Urinary bladder (tissue), 4 donors: ENCODE results near the gene ICA1. TPM values are rescaled to one million over a fixed set of nuclear protein-coding genes. Genes with fewer than 3 reads are reported as not detected.
"Not testable (repeated sequence)": the region's sequence is repeated elsewhere in the genome, so short reads cannot be mapped to it uniquely, and the experiment has no call there.

ENCODE experiments used
- DNase-seq: peaks from one replicate; pipeline ENCODE4 v3.0.0-alpha.2; 2015; ENCODE audit errors: extremely low spot score
- H3K27ac ChIP-seq: one replicate; pipeline ENCODE4 v1.5.1; 2013; ENCODE audit warnings: low read depth, mild to moderate bottlenecking, moderate library complexity
- H3K36me3 ChIP-seq: one replicate; pipeline ENCODE4 v1.6.1; 2013; ENCODE audit warnings: mild to moderate bottlenecking, moderate library complexity; ENCODE audit not compliant: insufficient read depth
- H3K4me1 ChIP-seq: one replicate; pipeline ENCODE4 v1.6.1; 2013; ENCODE audit warnings: mild to moderate bottlenecking, moderate library complexity; ENCODE audit not compliant: insufficient read depth
- H3K4me3 ChIP-seq: one replicate; pipeline ENCODE4 v1.5.1; 2013; ENCODE audit warnings: low read depth, low read length
- WGBS: extraction: QIAGEN DNeasy Blood & Tissue Kit; methylation state at CpG from one replicate; pipeline ENCODE4 v1.1.7; 2013; 5-methylcytosine and 5-hydroxymethylcytosine counted together
- polyA plus RNA-seq: library from polyadenylated mRNA; stranded (reverse); fragments of 200-250 nt; gene quantifications from one replicate; pipeline ENCODE4 v1.2.3, GENCODE V29; 2013
- total RNA-seq: library from RNA; depleted of rRNA; stranded (reverse); fragments of >200 nt; gene quantifications from one replicate; pipeline ENCODE4 v1.2.3, GENCODE V29; 2014
- donor health status: healthy with polysubstance abuse.
- donor health status: healthy.

ICA1 gene
- total and polyA plus RNA-seq, 2 donors = 8.3 to 32.8 TPM

DNA sequence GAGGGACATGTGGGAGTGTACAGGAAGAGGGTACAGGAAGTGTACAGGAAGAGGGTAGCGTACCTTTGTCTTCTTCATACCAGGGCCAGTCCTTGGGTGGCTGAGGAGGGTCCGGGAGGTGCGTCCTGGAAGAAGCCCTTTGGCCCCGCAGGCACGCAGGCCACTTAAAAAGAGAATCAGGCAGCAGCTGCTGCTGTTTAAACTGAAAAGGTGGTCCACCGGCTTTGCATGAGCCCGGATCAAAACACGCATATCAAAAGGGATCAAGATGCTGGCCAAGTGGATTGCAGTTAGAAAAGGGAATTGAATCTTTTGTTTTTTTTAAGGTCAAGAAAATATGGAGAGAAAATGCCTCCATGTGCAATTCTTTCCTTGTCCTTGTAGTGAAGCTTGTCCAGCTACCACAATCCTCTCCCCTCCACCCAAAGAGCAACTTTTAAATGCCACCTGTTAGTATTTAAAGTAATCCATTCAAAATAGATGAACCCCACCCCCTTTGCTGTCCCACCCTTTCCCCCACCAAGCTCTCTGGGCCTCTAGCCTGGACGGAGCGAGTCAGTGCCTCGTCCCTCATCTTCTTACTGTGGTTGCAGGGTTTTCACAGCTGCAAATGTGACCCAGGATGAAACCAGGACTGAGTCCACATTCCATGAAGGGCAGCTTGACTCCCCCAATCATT is 150.5 kb downstream of the ICA1 start:
- no peak for DNase-seq
- Histone ChIP-seq H3K36me3 (no peaks in the 10 kb centered on the region), H3K27ac (no peak overlapping the region), H3K4me1 (no peaks in the 10 kb centered on the region), H3K4me3 (no peak overlapping the region)
- 67% methylated on average over 11 of the region's 11 CpGs for WGBS

DNA sequence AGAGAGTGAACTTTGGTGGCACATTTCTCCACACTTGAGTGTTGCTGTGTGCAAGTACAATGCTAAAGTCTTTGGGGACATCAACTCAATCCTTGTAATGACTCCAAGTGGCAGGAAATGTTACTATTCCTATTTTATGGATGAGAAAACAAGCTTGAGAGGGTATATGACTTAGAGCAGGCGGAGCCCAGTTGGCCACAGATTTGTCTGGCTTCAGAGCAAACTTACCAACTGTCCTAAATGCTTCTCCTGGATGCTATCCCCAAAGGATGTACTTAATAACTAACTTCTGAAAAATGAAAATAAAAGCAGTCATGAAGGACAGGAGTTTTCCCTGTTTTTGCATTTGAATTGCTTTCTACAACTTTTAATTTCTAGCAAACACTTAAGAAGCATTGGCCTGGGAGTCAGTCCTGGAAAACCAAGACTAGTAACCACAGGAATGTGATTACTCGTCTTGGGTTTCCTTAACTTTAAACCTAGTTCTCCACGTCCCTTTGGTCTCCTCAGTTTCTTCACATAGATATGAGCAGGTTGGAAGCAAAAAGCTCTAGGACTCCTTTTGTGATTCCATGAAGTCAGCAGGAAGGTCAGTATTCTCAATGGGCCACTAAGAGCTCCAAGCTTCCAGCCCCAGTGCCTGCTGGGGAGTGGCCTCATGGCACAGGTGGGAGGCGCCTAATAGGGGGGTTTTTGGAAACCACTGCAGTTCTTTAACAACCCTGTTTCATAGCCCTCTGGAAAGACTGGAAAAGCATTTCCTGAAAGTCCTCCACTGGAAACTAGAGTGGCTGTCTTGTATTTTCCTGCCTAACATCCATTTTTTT is 152.6 kb downstream of the ICA1 start:
- Histone ChIP-seq H3K4me3 (no peak overlapping the region), H3K27ac (no peak overlapping the region), H3K36me3 (no peaks in the 10 kb centered on the region), H3K4me1 (no peaks in the 10 kb centered on the region)
- 64% methylated on average over 4 of the region's 4 CpGs for whole genome bisulfite sequencing
- DNase-seq = no peak

DNA sequence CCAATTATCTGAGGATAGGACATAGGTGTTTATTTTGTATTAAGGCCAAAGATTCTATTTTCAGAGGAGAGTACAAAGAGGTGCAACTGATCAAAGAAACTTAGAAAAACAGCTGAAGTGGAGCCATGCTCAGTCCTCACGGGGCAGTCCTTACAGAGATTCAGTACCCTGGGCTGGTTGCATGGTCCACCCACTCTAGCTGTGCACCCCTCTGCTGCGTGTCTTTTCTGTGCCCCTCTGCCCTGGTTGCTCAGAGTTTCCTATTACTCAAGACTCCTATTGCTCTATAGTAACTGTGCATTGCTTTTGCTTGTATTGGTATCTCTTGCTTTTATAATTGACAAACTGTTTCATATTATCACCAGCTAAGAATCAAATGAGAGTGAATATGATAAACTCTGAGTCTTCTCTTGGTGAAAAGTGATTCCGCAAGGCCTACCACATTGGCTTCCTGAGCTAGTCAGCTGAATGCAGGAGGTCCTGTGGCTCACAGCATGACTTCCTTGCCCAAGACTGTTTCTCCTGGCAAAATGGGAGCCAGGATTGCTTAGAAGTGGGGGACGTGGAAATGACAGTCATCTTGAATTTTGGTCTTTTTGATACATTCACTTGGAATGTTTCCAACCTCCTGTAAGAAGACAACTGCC is 156.4 kb downstream of the ICA1 start:
- Histone ChIP-seq H3K4me1 (no peaks in the 10 kb centered on the region), H3K27ac (no peak overlapping the region), H3K36me3 (no peaks in the 10 kb centered on the region), H3K4me3 (no peak overlapping the region)
- 64% methylated on average over 4 of the region's 4 CpGs for WGBS
- DNase-seq = no peak

DNA sequence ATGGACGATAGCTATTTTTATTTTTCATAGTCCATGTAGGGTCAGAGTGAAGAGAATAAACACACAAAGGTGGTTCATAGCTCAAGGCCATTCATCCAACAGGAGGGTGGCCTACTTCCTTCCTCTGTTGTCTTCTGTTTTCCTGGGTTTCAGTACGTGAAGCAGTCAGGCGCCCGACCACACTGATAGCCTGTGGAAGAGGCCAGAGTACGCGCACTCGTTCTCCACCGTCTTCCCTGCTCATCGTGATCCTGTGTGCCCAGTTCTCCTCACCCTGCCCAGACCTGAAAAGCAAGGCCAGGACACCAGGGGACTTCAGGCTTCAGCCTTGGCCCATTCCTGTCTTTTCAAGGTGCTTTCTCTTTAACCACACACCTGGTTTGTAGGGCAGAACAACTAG is 158.7 kb downstream of the ICA1 start:
- no peaks in the 10 kb centered on the region for H3K4me1 ChIP-seq
- 85% methylated on average over 9 of the region's 9 CpGs for whole genome bisulfite sequencing
- DNase-seq = no peak
- no peaks in the 10 kb centered on the region for H3K36me3 ChIP-seq
- no peak overlapping the region for H3K4me3 ChIP-seq
- no peak overlapping the region for H3K27ac ChIP-seq

DNA sequence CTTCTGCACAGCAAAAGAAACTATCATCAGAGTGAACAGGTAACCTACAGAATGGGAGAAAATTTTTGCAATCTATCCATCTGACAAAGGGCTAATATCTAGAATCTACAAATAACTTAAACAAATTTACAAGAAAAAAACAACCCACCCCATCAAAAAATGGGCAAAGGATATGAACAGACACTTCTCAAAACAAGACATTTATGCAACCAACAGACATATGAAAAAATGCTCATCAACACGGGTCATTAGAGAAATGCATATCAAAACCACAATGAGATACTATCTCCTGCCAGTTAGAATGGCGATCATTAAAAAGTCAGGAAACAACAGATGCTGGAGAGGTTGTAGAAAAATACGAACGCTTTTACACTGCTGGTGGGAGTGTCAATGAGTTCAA is 160.7 kb downstream of the ICA1 start:
- DNase-seq, H3K4me1 ChIP-seq, H3K36me3 ChIP-seq, H3K27ac ChIP-seq, H3K4me3 ChIP-seq: not testable (repeated sequence)
- 95% methylated on average over 4 of the region's 4 CpGs for WGBS

DNA sequence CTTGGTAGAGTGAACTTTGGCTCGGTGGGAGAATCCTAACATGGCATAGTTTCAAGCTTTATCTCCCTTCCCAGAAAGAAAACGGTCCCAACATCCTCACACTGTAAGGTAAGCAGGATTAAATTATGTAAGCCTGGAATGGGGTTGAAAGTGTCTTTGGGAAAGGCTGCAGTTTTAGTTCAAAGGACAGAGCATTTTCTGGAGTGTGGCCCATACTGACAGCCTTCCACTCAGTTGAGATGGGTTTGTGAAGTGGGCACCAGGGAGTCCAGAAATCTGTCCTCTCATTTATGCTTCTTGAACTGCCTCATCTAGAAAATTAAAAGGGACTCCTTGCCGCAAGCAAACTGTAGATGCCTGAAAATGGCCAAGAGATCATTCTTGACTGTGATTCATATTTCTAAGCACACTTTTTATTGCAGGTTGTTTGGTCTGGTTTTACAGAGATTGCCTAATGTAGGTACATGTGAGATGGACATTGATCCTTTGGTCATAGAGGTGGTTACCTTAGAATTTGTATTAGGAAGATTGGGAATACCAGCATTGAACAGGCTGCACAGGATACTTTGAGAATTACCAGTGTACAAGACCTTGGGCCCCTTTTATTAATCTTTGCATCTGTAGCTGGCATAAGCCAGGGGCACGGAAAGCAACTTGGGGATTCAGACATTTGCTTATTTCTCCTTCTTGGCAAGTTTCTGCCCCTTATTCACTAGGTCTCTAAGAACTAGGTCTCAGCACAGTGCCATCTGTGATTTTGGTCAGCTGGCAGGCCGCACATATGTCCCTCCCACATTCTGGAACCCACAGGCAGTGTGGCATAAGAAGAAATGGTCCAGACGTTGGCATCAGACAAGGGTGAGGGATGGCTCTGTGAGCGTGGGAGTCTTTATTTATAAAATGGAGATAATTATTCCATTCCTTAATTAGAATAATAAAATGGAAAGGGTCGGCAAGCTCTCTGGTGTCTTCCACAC is 167.5 kb downstream of the ICA1 start:
- DNase-seq = no peak
- Histone ChIP-seq H3K4me3 (no peak overlapping the region), H3K27ac (no peak overlapping the region), H3K4me1 (no peaks in the 10 kb centered on the region), H3K36me3 (no peaks in the 10 kb centered on the region)
- WGBS = 77% methylated on average over 8 of the region's 8 CpGs

DNA sequence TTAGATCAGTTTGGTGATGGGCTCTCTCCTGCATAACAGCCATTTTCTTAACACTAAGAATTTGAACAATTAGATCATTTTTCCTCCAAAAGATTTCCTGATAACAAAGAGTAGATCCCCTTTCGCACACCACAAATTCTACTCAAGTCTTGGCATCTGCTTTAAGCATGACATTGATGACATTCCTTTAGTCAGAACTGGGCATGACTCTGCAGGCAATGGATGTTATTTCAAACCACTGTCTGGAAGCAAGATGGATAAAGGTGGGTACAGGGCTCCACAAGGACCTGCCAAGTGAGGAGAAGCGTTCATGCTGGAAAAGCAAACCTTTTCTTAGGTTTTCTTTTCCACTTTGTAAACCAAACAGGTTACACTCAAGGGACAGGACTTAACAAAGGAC is 169.8 kb downstream of the ICA1 start:
- Histone ChIP-seq H3K27ac (no peak overlapping the region), H3K4me3 (no peak overlapping the region), H3K4me1 (no peaks in the 10 kb centered on the region), H3K36me3 (no peaks in the 10 kb centered on the region)
- no peak for DNase-seq
- WGBS = 83% methylated on average over 2 of the region's 2 CpGs

DNA sequence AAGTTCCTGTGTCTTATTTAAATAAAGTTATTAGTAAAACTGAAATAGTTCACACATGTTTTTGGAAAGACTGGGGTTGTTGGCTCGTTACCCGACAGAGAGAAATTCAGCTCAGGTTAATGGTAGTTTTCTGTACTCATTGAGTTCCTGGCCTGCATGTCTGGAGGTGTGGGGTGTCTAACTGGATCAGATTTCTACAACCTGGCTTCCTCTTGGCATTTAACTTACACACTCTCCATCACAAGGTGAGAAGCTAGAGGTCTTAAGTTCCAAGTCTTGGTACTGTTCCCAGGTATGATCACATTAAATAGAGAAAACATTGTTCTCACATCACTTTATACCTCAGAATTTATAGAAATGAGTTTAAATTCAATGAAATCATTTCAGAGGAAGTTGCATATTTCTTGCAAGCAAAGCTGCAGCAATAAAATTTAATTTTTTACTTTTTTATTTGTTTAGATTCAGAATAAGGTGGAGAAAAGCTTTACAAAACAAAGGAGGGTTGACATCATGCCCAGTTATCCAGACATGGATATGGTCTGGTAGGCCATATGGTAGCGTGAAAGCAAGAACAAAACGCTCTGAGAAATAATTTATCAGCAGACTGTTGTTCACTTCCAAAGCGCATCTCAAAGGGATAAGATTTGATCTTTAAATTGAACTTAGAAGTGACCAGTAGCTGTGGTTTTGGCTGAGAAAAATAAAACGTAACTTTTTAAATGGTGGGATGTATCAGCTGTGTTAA is 172.8 kb downstream of the ICA1 start:
- 91% methylated on average over 6 of the region's 6 CpGs for WGBS
- no peak overlapping the region for H3K4me3 ChIP-seq
- DNase-seq = no peak
- peaks cover 1% of the 10 kb centered on the region for H3K36me3 ChIP-seq
- H3K27ac ChIP-seq = no peak overlapping the region
- H3K4me1 ChIP-seq = no peaks in the 10 kb centered on the region

DNA sequence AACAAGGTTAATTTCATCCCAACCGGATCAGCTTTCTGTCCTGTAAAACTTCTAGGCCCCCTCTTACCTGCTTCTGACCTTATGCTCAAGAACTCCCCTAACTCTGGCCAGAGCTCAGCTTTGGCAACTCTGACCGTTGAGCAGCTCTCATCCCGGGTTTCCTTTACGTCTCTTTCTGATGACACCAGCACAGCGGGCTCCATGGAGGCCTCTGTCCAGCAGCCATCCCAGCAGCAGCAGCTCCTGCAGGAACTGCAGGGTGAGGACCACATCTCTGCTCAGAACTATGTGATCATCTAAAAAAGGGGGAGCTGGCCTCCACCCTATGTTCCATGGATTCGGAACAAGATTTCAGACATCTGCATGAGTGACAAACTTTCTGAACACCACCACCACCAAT is 175.7 kb downstream of the ICA1 start:
- H3K36me3 ChIP-seq = peaks cover 1% of the 10 kb centered on the region
- H3K27ac ChIP-seq = no peak overlapping the region
- no peaks in the 10 kb centered on the region for H3K4me1 ChIP-seq
- DNase-seq = no peak
- 85% methylated on average over 6 of the region's 6 CpGs for WGBS
- H3K4me3 ChIP-seq = no peak overlapping the region

DNA sequence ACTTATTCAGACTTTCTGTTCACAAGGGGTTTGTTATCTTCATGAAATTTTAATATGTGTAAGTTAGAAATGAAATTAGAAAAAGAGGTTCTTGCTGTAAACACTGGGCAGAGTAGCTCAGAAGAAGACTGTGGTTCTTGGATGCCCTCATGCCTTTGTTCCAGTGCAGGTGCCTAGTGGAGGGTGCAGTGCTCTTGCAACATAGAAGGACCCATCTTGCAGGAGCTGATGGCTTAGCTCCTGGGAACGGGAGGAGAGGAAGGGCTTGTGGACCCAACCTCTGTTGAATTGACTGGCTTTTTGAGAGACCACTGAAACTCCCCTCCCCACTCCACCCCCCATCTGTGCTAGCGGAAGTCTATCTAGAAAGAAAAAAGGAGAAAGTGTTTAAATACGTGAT is 176.5 kb downstream of the ICA1 start:
- H3K4me1 ChIP-seq = no peaks in the 10 kb centered on the region
- 93% methylated on average over 3 of the region's 3 CpGs for WGBS
- H3K4me3 ChIP-seq = no peak overlapping the region
- no peak for DNase-seq
- peaks cover 1% of the 10 kb centered on the region for H3K36me3 ChIP-seq
- no peak overlapping the region for H3K27ac ChIP-seq

DNA sequence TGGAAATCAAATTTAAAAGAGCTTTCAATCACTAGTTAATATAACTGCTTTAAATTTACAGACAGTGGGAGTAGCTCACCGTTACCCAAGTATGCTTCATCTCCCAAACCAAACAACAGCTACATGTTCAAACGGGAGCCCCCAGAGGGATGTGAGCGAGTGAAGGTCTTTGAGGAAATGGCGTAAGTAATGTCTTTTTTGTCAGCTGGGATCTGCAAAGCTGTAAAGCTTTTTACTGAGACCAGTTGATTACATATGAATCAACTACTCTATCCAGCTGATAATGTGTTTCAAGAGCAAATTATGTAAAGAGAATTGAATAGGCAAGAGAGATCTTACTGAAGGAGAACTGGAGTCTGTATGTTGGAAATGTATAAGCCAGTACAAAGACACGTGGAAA is 177.1 kb downstream of the ICA1 start:
- WGBS = 92% methylated on average over 5 of the region's 5 CpGs
- H3K4me1 ChIP-seq = no peaks in the 10 kb centered on the region

DNA sequence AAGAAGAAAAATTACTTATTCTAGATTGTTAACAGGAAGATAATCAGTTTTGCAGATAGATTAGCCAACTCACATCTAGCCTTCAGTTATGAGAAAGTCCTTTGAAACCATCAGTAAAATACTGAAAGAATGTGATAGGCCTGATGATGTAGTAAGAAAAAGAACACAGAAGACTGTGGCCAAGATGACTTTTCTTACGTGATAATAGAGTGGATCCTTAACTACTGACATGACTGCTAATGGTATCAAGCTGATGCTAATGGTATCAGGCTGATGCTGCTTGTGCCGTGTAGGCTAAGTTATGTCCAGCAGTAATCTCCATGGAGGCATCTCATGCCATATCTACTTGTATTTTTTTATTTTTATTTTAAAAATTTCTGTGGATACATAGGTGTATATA is 179.2 kb downstream of the ICA1 start:
- H3K36me3 ChIP-seq = peaks cover 1% of the 10 kb centered on the region
- no peaks in the 10 kb centered on the region for H3K4me1 ChIP-seq
- WGBS = 94% methylated on average over 2 of the region's 2 CpGs
- no peak for DNase-seq
- H3K4me3 ChIP-seq = no peak overlapping the region
- no peak overlapping the region for H3K27ac ChIP-seq

More for the DNA sequence above, 177.1 kb downstream of the ICA1 start:
- Histone ChIP-seq H3K4me3 (no peak overlapping the region), H3K27ac (no peak overlapping the region), H3K36me3 (peaks cover 1% of the 10 kb centered on the region)
- DNase-seq = no peak

DNA sequence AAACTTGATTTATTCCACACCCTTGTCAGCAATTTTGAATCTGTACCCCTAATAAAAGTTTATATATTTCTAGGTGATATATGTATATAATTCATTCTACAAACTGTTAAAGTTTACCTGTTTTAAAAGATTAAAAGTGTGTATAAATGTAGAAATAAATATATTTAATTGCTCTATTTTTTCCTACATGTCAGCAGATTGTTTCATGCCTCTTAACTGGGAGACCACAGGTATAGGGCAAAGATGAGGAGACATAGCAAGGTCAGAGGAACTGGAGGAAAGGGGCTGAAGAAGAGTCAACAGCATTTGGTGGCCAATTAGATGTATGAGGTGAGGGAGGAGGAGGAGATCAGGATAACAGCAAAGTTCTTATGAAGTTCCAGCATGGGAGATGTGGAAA is 183.5 kb downstream of the ICA1 start:
- DNase-seq = no peak

More for the DNA sequence above, 183.5 kb downstream of the ICA1 start:
- Histone ChIP-seq H3K27ac (no peak overlapping the region), H3K4me1 (no peaks in the 10 kb centered on the region), H3K4me3 (no peak overlapping the region), H3K36me3 (peaks cover 1% of the 10 kb centered on the region)
